Peyer's patch (tissue), 4 donors: ENCODE results near the gene TTC34. TPM values are rescaled to one million over a fixed set of nuclear protein-coding genes. Genes with fewer than 3 reads are reported as not detected.

Source experiments
- DNase-seq, 3 donors: peaks; one replicate each; pipeline ENCODE4 v3.0.0-alpha.2; 2017 to 2019
- H3K27ac ChIP-seq, 4 donors: fragments of 200-600 bp; sonication (generic); one replicate each; pipeline ENCODE4 v1.5.1; 2016 to 2019
- H3K27me3 ChIP-seq, 2 donors: fragments of 200-600 bp; sonication (generic); one replicate each; pipeline ENCODE4 v1.5.1; 2019
- H3K36me3 ChIP-seq, 3 donors: fragments of 200-600 bp; sonication (generic); one replicate each; pipeline ENCODE4 v1.5.1; 2016 to 2019
- H3K4me1 ChIP-seq, 4 donors: fragments of 200-600 bp; sonication (generic); one replicate each; pipeline ENCODE4 v1.5.1; 2016 to 2019
- H3K4me3 ChIP-seq, 4 donors: fragments of 200-600 bp; sonication (generic); 1 replicate in 3 of 4; 2 replicates in 1 of 4; pipeline ENCODE4 v1.5.1; 2016 to 2019; ENCODE audit warnings: mild to moderate bottlenecking in 1 of 4
- H3K9me3 ChIP-seq, 4 donors: fragments of 200-600 bp; sonication (generic); one replicate each; pipeline ENCODE4 v1.5.1; 2016 to 2019; ENCODE audit warnings: mild to moderate bottlenecking in 1 of 4
- POLR2A ChIP-seq, 2 donors: fragments of 450-650 bp; IDR thresholded peaks; one replicate each; pipeline ENCODE4 v1.5.1; 2017; ENCODE audit warnings: antibody characterized with exemption in 2 of 2, mild to moderate bottlenecking in 2 of 2, moderate library complexity in 2 of 2
- total RNA-seq, 4 donors: library from RNA; depleted of rRNA; stranded (reverse); fragments of >200 nt; gene quantifications; one replicate each; pipeline ENCODE4 v1.1.0, GENCODE V29; 2016
- TF ChIP-seq, protein P1 (sequence below), 6 experiments: fragments of 450-650 bp in 4 of 6; fragments of 200-600 bp in 2 of 6; sonication (generic) in 1 of 6; IDR thresholded peaks; one replicate each; pipeline ENCODE4 v1.5.1; 2017 to 2019; ENCODE audit warnings: antibody characterized with exemption in 6 of 6, mild to moderate bottlenecking in 3 of 6, moderate library complexity in 1 of 6

Gene TTC34
- total RNA-seq, 4 donors from 2014 or later: 0.53 to 2.4 (median 1.5) TPM

DNA sequence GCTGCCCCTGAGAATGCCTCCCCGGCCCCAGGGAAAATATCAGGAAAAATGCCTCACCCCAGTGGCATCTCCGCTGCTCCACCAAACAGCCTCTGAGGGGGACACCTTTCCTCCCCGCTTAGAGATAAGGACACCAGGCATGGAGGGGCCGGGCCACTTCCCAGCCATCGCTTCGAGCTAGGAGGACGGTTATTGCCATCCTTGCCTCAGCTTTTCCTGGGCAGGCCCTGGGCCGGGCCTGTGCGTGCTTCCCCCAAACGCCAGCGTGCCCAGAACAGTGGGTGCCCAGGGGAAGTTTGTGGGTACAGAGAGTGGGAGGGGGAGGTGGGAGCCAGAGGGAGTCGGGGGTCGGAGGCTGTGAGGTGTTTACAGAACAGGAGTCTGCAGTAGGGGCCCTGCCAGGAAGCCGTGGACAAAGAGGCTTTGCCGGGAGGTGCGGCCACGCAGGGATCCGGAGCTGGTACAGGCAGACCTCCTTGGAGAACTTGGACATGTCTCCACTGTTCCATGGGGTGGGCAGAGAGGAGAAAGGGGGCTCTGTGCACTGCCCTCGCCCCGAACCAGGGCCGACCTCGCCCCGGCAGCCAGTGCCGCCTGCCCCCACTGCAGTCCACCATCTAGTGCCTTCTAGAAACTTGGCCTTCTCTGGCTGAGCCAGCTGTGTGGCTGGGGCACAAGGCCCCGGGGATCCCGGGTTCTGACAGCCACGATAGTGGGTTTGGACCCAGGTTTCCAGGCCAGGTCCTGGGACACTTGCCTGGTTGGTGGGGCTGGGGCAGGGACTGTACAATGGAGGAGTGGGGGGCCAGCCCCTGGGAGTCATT is 33.5 kb upstream of the TTC34 start:
- no peak overlapping the region for H3K27ac ChIP-seq
- DNase-seq: no peak
- H3K4me3 ChIP-seq: no peak overlapping the region
- TF ChIP-seq POLR2A (IDR thresholded peaks at IDR 0.05): no peak
- TF ChIP-seq, protein P1, sequence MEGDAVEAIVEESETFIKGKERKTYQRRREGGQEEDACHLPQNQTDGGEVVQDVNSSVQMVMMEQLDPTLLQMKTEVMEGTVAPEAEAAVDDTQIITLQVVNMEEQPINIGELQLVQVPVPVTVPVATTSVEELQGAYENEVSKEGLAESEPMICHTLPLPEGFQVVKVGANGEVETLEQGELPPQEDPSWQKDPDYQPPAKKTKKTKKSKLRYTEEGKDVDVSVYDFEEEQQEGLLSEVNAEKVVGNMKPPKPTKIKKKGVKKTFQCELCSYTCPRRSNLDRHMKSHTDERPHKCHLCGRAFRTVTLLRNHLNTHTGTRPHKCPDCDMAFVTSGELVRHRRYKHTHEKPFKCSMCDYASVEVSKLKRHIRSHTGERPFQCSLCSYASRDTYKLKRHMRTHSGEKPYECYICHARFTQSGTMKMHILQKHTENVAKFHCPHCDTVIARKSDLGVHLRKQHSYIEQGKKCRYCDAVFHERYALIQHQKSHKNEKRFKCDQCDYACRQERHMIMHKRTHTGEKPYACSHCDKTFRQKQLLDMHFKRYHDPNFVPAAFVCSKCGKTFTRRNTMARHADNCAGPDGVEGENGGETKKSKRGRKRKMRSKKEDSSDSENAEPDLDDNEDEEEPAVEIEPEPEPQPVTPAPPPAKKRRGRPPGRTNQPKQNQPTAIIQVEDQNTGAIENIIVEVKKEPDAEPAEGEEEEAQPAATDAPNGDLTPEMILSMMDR (IDR thresholded peaks at IDR 0.05): no peak
- no peaks in the 10 kb centered on the region for H3K4me1 ChIP-seq
- H3K36me3 ChIP-seq: no peaks in the 10 kb centered on the region
- H3K9me3 ChIP-seq: no peaks in the 10 kb centered on the region
- H3K27me3 ChIP-seq: no peaks in the 10 kb centered on the region

DNA sequence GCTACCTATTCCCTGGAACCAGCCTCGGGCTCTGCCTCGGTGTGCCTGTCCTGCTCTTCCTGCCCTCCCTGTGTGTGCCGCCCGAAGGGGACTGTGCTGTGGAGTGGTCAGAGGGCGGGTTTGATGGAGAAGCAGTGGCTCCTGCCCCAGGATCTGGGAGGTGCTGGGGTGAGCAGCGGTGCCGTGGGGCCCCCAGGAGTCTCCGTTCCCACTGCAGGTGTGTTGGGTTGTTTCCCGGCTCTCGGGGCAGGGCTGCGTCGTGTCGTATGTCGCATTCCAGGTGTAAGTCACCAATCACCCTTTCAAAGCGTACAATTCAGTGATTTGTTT is 32.6 kb upstream of the TTC34 start:
- Histone ChIP-seq H3K27ac (no peak overlapping the region), H3K4me1 (no peaks in the 10 kb centered on the region), H3K9me3 (no peaks in the 10 kb centered on the region), H3K4me3 (no peak overlapping the region), H3K36me3 (no peaks in the 10 kb centered on the region), H3K27me3 (no peaks in the 10 kb centered on the region)
- TF ChIP-seq, protein P1 (IDR thresholded peaks at IDR 0.05): no peak
- no peak for TF ChIP-seq POLR2A (IDR thresholded peaks at IDR 0.05)
- no peak for DNase-seq

DNA sequence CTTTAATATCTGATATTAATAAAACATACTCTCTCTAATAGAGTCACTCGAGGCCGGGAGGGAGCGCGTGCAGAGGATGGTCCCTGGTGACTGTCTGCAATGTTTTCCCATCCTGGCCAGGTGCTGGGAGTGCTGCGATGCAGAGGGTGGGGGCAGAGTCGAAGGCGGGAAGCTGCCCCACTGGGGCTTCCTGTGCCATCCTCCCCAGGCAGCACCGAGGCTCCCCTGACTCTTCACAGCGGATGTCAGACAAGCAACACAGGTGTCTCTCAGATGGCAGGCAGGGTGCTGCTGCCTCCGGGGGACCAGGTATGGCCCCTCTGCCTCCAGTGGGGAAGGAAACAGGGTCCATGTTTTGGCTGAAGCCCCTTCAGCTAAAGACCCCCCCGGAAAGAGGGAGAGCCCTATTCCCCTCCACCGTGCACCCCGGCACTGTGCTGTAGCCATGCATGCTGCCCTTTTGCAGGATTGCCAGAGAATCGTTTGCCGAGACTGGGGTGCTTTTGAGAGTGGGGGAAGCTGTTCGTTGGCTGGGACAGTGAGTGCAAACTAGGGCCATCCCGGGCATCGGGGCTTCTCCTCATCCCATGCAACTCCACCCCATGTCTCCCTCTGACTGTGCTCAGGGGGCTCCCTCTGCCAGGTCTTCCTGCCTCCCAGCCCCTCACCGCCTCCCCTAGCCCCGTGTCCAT is 32.1 kb upstream of the TTC34 start:
- H3K27ac ChIP-seq: no peak overlapping the region
- no peak overlapping the region for H3K4me3 ChIP-seq
- TF ChIP-seq, protein P1 (IDR thresholded peaks at IDR 0.05): no peak
- TF ChIP-seq POLR2A (IDR thresholded peaks at IDR 0.05): no peak
- H3K4me1 ChIP-seq: no peaks in the 10 kb centered on the region
- H3K9me3 ChIP-seq: no peaks in the 10 kb centered on the region
- no peaks in the 10 kb centered on the region for H3K36me3 ChIP-seq
- no peaks in the 10 kb centered on the region for H3K27me3 ChIP-seq
- DNase-seq: no peak

DNA sequence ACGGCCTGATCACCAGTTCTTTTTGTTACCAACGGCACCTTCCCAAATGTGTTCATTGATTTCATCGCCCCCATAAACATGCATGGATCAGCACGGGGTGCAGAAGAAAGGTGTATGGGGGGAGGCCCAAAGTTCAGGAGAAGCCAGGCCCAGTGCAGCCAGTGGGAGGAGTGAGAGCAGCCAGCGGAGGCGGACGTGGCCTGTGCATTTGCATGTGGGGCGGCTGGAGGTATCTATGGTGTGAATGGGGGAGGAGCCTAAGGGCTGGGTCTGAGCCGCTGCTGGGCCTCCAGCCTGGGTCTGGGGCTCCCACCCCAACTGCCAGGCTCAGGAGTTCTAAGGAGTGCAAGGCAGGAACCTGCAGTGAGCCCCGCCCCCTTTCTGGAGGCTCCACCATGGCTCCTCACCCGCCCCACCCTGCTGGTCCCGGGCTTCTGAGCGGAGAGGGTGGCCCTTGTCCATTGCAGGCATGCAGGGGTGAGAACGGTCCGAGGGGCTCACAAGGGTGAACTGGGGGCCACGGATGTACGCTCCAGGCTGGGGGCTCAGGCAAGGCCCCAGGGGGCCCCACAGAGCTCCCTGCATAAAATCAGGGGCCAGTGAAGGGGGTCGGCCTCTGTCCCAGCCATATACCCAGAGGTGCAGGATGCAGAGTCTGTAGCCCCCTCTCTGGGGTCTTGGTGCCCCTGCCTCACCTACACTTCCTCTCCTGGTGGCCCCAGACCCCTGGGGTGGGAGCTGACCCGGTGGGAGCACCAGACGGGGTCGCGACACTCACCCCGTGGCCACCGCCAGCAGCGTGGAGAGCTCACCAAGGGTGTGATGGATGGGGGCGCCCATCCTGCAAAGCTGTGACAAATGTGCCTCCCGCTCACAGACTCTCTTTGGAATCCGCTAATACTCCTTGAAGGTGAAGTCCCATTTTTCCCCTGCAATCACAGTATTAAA is 31.3 kb upstream of the TTC34 start:
- H3K27ac ChIP-seq: no peak overlapping the region
- H3K36me3 ChIP-seq: no peaks in the 10 kb centered on the region
- no peaks in the 10 kb centered on the region for H3K27me3 ChIP-seq
- no peak for DNase-seq
- TF ChIP-seq, protein P1 (IDR thresholded peaks at IDR 0.05): no peak
- H3K4me1 ChIP-seq: no peaks in the 10 kb centered on the region
- peaks cover 0 to 3% (median 0%) of the 10 kb centered on the region in 4 donors for H3K9me3 ChIP-seq
- no peak overlapping the region for H3K4me3 ChIP-seq

DNA sequence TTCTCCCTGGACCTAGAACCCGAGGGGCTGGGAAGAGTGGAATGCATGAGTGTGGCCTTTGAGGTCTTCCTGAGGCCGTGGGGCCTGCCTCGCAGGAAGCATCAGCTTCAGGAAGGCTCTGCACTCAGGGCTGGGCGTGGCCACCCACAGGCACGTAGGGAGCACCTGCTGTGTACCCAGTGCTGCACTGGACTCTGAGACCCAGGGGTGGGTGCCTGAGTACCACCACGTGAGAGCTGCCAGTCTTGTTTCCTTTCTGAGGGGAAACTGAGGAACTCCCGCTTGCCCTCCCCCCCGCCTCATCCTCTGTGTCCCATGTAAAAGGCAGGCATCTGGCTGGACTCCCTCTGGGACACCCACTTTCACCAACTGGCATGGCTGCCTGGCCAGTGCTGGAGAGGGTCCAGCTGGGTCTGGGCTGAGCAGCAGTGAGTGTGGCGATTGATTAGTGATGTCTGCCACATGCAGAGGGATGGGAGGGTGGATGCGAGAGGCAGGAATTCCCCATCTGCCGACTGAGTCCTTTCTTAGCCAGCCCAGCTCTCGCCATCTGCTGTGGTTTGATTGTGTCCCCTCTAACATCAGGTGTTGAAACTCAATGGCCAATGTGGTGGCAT is 30.2 kb upstream of the TTC34 start:
- TF ChIP-seq, protein P1 (IDR thresholded peaks at IDR 0.05): no peak
- no peak for TF ChIP-seq POLR2A (IDR thresholded peaks at IDR 0.05)
- no peaks in the 10 kb centered on the region for H3K27me3 ChIP-seq
- no peaks in the 10 kb centered on the region for H3K4me1 ChIP-seq
- no peaks in the 10 kb centered on the region for H3K36me3 ChIP-seq
- H3K27ac ChIP-seq: no peak overlapping the region
- H3K4me3 ChIP-seq: no peak overlapping the region
- peaks cover 0 to 3% (median 0%) of the 10 kb centered on the region in 4 donors for H3K9me3 ChIP-seq
- no peak for DNase-seq
